Measurements from ENCODE around the gene RNF152.

RNF152 gene

GRCh38 chr18:61853855-61854254, 39.0 kb downstream of the RNF152 start:
- no peak overlapping the region for H3K4me3 ChIP-seq (replicated peaks; ENCODE audit: low read depth, low read length)
- no peaks in the 10 kb centered on the region; the same call in 1 of the 2 replicates for H3K27me3 ChIP-seq (replicated peaks; ENCODE audit: control insufficient read depth, insufficient read depth, low read length)
- no peak for DNase-seq (ENCODE audit: extremely low read depth, insufficient read length)
- no peaks in the 10 kb centered on the region for H3K36me3 ChIP-seq (ENCODE audit: control insufficient read depth, insufficient read depth, low read length)
- TF ChIP-seq CTCF (IDR thresholded peaks at IDR 0.05; ENCODE audit: insufficient read depth, low read length, poor library complexity, severe bottlenecking), result no peak

GRCh38 chr18:61852496-61852895, 40.3 kb downstream of the RNF152 start:
- no peak for DNase-seq (ENCODE audit: extremely low read depth, insufficient read length)
- H3K36me3 ChIP-seq (ENCODE audit: control insufficient read depth, insufficient read depth, low read length), result no peaks in the 10 kb centered on the region
- H3K4me3 ChIP-seq (replicated peaks; ENCODE audit: low read depth, low read length), result no peak overlapping the region
- TF ChIP-seq CTCF (IDR thresholded peaks at IDR 0.05; ENCODE audit: insufficient read depth, low read length, poor library complexity, severe bottlenecking), result no peak
- no peaks in the 10 kb centered on the region; the same call in 1 of the 2 replicates for H3K27me3 ChIP-seq (replicated peaks; ENCODE audit: control insufficient read depth, insufficient read depth, low read length)

- DNase-seq (ENCODE audit: extremely low read depth, insufficient read length), result no peak
- no peak overlapping the region for H3K4me3 ChIP-seq (replicated peaks; ENCODE audit: low read depth, low read length)
- TF ChIP-seq CTCF (IDR thresholded peaks at IDR 0.05; ENCODE audit: insufficient read depth, low read length, poor library complexity, severe bottlenecking), result no peak
- H3K27me3 ChIP-seq (replicated peaks; ENCODE audit: control insufficient read depth, insufficient read depth, low read length), result no peaks in the 10 kb centered on the region; the same call in 1 of the 2 replicates
- no peaks in the 10 kb centered on the region for H3K36me3 ChIP-seq (ENCODE audit: control insufficient read depth, insufficient read depth, low read length)
Observed at GRCh38 chr18:61851940-61852451, 40.8 kb downstream of the RNF152 start.

- DNase-seq (ENCODE audit: extremely low read depth, insufficient read length), result no peak
- no peak for TF ChIP-seq CTCF (IDR thresholded peaks at IDR 0.05; ENCODE audit: insufficient read depth, low read length, poor library complexity, severe bottlenecking)
- H3K4me3 ChIP-seq (replicated peaks; ENCODE audit: low read depth, low read length), result no peak overlapping the region
Observed at GRCh38 chr18:61851279-61851678, 41.5 kb downstream of the RNF152 start.

GRCh38 chr18:61850756-61851155, 42.1 kb downstream of the RNF152 start:
- H3K27me3 ChIP-seq (replicated peaks; ENCODE audit: control insufficient read depth, insufficient read depth, low read length), result no peaks in the 10 kb centered on the region; the same call in 1 of the 2 replicates
- H3K4me3 ChIP-seq (replicated peaks; ENCODE audit: low read depth, low read length), result no peak overlapping the region
- H3K36me3 ChIP-seq (ENCODE audit: control insufficient read depth, insufficient read depth, low read length), result no peaks in the 10 kb centered on the region
- no peak for DNase-seq (ENCODE audit: extremely low read depth, insufficient read length)
- no peak for TF ChIP-seq CTCF (IDR thresholded peaks at IDR 0.05; ENCODE audit: insufficient read depth, low read length, poor library complexity, severe bottlenecking)

More at GRCh38 chr18:61851279-61851678, 41.5 kb downstream of the RNF152 start:
- Histone ChIP-seq H3K36me3 (ENCODE audit: control insufficient read depth, insufficient read depth, low read length) (no peaks in the 10 kb centered on the region), H3K27me3 (replicated peaks; ENCODE audit: control insufficient read depth, insufficient read depth, low read length) (no peaks in the 10 kb centered on the region; the same call in 1 of the 2 replicates)

Measured in GM06990 (cell line).